GM12891 (cell line): ENCODE data around the gene EXOC3L2.

Experiments used
- POLR2A ChIP-seq: IDR thresholded peaks from 2 replicates; pipeline ENCODE4 v1.6.1; 2011; ENCODE audit warnings: low read depth, low read length, control low read depth
- TAF1 ChIP-seq: IDR thresholded peaks from 2 replicates; pipeline ENCODE4 v1.6.1; 2011; ENCODE audit warnings: low read depth, low read length, control low read depth

DNA sequence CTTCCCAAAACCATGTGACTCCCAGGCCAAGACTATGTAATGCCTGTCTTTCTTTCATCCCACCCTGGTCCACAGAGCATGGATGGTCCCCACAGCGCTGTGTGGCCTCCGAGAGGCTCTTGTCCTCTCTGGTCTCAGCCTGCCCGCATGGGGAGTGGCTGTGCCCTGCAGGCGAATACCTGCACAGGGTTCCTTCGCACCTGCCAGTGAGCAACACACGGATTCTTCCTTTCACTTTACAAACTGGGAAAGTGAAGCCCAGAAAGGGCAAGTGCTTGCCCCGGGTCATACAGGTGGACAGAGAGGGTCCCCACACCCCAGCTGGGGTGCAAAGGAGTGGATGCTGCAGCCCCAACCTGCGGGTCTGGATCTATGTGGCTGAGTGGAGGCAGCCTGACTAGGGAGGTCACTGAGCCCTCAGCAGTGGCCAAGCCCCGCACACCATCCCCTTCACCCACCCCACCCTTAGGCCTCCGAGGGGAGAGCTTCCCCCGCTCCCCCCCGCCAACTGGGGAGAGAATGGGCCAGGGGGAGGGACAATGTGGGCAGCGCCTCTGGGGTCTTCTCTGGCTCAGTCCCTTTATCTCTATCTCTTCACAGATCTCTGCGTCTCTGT is 5.1 kb upstream of the EXOC3L2 start:
- TF ChIP-seq POLR2A (no peak), TAF1 (no peak)
